Right lung (tissue), 10 donors: ENCODE results near the gene PRKAR2B. TPM values are rescaled to one million over a fixed set of nuclear protein-coding genes. Genes with fewer than 3 reads are reported as not detected.
A peak's percentile ranks its signal among the peaks of the same experiment; 100 is the strongest.

Experiments used
- DNase-seq, 2 donors: peaks; one replicate each; pipeline ENCODE4 v3.0.0-alpha.2; 2013
- long read RNA-seq, 8 donors: transcript quantifications; one replicate each; lab custom pipeline, GENCODE V29; 2026
- polyA plus RNA-seq, 5 donors: library from polyadenylated mRNA; unstranded; fragments of 120-200 nt; gene quantifications; one replicate each; pipeline versions ENCODE4 v1.2.1 to v1.2.3, GENCODE V29; 2013; ENCODE audit warnings: inconsistent platforms in 1 of 5, low replicate concordance in 1 of 5; ENCODE audit not compliant: insufficient read length in 5 of 5, insufficient read depth in 1 of 5

PRKAR2B gene
- 10 to 100 TPM in 4 of 5 donors, 1 to 10 TPM in 1; 9.9 to 15.9 (median 12.5) TPM for polyA plus RNA-seq
- long read RNA-seq, donor 1, transcript PRKAR2B-201 (11 exons, 3,745 nt) = major isoform, 6 of 6 reads
- long read RNA-seq, donor 1, partial matches to known transcripts = 0 of 6 reads
- long read RNA-seq, donor 1, other reads (novel, unspliced or antisense) = 0 of 6 reads
- long read RNA-seq, donor 2, partial matches to known transcripts = 0 of 2 reads
- long read RNA-seq, donor 2, other reads (novel, unspliced or antisense) = 0 of 2 reads
- long read RNA-seq, donor 3, transcript PRKAR2B-201 (11 exons, 3,745 nt) = major isoform, 11 of 11 reads
- long read RNA-seq, donor 3, partial matches to known transcripts = 0 of 11 reads
- long read RNA-seq, donor 3, other reads (novel, unspliced or antisense) = 0 of 11 reads
- long read RNA-seq, donor 4, partial matches to known transcripts = 0 of 1 reads
- long read RNA-seq, donor 4, other reads (novel, unspliced or antisense) = 0 of 1 reads
- long read RNA-seq, donor 5, partial matches to known transcripts = 0 of 3 reads
- long read RNA-seq, donor 5, other reads (novel, unspliced or antisense) = 0 of 3 reads
- long read RNA-seq, donor 6, transcript PRKAR2B-201 (11 exons, 3,745 nt) = major isoform, 5 of 5 reads
- long read RNA-seq, donor 6, partial matches to known transcripts = 0 of 5 reads
- long read RNA-seq, donor 6, other reads (novel, unspliced or antisense) = 0 of 5 reads
- long read RNA-seq, donor 7, partial matches to known transcripts = 0 of 4 reads
- long read RNA-seq, donor 7, other reads (novel, unspliced or antisense) = 0 of 4 reads
- long read RNA-seq, donor 8, partial matches to known transcripts = 0 of 2 reads
- long read RNA-seq, donor 8, other reads (novel, unspliced or antisense) = 0 of 2 reads

- peak; percentile 83 to 87 for DNase-seq
Observed at GRCh38 chr7:107044347-107045194, at the start of gene PRKAR2B. Gene PRKAR2B (plus strand): TSS chr7:107044705. CDS start chr7:107044908, 203 bp downstream.

- DNase-seq = no peak
Observed at GRCh38 chr7:106994833-106995232, 49.7 kb upstream of the PRKAR2B start.

GRCh38 chr7:106997487-106998271 lies 46.8 kb upstream of the PRKAR2B start:
- no peak for DNase-seq

- DNase-seq = no peak
Observed at GRCh38 chr7:106999023-106999422, 45.5 kb upstream of the PRKAR2B start.

- no peak for DNase-seq
Observed at GRCh38 chr7:107001490-107001889, 43.0 kb upstream of the PRKAR2B start.

- DNase-seq = no peak
Observed at GRCh38 chr7:107002126-107002525, 42.4 kb upstream of the PRKAR2B start.

- DNase-seq = no peak
Observed at GRCh38 chr7:107002529-107002998, 41.9 kb upstream of the PRKAR2B start.

- no peak for DNase-seq
Observed at GRCh38 chr7:107007007-107007891, 37.3 kb upstream of the PRKAR2B start.

- DNase-seq = no peak
Observed at GRCh38 chr7:107007892-107008287, 36.6 kb upstream of the PRKAR2B start.

GRCh38 chr7:107009846-107010203 lies 34.7 kb upstream of the PRKAR2B start:
- DNase-seq = no peak

GRCh38 chr7:107012691-107013090 lies 31.8 kb upstream of the PRKAR2B start:
- no peak for DNase-seq

- no peak for DNase-seq
Observed at GRCh38 chr7:107014387-107015023, 30.0 kb upstream of the PRKAR2B start.

GRCh38 chr7:107016312-107016711 lies 28.2 kb upstream of the PRKAR2B start:
- no peak for DNase-seq

GRCh38 chr7:107017965-107018719 lies 26.4 kb upstream of the PRKAR2B start:
- no peak for DNase-seq

- DNase-seq = no peak
Observed at GRCh38 chr7:107020400-107020799, 24.1 kb upstream of the PRKAR2B start.

- DNase-seq = no peak
Observed at GRCh38 chr7:107021600-107021999, 22.9 kb upstream of the PRKAR2B start.

GRCh38 chr7:107023522-107024151 lies 20.9 kb upstream of the PRKAR2B start:
- DNase-seq = no peak

GRCh38 chr7:107024906-107025305 lies 19.6 kb upstream of the PRKAR2B start:
- DNase-seq = no peak
